Dedifferentiated amniotic fluid mesenchymal stem cell (primary cell): ENCODE data around the gene ATP9B.

ENCODE experiments used
- DNase-seq: peaks from one replicate; pipeline ENCODE4 v3.0.0-alpha.2; 2016; ENCODE audit errors: extremely low spot score

Gene ATP9B

DNA sequence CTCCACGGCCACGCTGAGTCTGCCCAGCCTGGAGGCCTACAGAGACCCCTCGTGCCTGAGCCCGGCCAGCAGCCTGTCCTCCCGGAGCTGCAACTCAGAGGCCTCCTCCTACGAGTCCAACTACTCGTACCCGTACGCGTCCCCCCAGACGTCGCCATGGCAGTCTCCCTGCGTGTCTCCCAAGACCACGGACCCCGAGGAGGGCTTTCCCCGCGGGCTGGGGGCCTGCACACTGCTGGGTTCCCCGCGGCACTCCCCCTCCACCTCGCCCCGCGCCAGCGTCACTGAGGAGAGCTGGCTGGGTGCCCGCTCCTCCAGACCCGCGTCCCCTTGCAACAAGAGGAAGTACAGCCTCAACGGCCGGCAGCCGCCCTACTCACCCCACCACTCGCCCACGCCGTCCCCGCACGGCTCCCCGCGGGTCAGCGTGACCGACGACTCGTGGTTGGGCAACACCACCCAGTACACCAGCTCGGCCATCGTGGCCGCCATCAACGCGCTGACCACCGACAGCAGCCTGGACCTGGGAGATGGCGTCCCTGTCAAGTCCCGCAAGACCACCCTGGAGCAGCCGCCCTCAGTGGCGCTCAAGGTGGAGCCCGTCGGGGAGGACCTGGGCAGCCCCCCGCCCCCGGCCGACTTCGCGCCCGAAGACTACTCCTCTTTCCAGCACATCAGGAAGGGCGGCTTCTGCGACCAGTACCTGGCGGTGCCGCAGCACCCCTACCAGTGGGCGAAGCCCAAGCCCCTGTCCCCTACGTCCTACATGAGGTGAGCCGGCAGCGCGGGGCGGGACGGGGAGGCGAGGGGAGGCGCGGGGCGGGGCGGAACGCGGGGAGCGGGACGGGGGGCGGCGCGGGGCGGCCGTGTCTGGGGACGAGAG is 341.8 kb downstream of the ATP9B start:
- no peak for DNase-seq

DNA sequence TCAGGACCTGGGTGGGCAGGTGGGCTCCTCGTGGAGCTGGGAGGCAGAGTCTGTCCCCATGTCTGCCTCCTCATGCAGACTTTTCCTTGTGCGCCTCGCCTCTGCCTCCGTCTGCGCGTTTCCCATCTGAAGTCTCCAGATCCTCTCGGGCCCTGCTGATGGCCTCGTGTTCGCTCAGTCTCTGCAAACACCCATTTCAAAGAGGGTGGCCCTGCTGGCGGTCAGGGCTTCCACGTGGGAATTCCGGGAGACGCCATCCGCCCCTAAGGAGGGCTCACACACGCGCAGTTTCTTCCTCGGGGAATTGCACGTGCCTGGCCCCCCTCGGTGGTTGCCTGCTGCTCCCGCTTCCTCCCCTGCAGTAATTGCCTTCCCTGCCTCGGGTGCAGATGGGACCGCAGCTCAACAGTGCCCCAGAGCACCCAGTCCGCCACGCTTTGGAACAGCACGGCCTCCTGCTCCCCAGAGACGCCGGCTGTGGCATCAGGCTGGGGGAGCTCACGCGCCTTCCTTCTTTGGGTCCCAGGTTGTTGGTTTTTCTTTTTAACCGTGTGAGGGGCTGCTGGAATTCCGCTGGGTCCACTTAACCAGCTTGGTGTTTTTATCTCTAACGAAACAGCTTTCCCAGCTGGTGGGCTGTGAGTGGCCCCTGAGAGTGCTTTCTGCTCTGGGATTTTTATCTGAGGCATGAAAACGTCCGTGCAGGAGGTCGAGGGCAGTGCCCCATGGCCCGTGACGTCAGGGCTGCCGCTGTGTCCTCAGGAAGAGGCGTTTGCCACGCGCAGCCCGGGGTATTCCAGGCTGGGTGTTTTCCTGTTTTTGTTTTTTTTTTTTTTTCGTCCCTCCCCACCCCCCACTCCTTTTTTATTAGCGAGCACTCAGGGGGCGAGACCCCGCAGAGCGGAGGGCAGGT is 342.7 kb downstream of the ATP9B start:
- no peak for DNase-seq

DNA sequence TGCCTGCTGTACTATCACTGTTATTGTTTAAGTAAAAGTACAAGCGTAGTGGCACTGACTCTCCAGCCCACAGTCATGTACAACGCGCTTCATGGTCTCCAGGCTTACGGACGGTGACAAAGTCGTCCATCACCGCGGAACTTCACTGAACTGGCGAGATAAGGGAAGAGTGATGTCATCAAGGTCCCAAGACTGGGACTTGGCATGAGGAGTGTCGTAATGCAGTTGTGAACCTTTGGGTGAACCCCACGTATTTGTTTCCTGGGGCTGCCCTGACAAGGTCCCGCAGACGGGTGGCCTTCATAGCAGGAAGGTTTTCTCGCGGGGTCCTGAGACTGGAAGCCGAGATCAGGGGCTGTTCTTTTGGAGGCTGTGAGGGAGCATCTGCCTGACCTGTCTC is 343.8 kb downstream of the ATP9B start:
- DNase-seq = no peak

DNA sequence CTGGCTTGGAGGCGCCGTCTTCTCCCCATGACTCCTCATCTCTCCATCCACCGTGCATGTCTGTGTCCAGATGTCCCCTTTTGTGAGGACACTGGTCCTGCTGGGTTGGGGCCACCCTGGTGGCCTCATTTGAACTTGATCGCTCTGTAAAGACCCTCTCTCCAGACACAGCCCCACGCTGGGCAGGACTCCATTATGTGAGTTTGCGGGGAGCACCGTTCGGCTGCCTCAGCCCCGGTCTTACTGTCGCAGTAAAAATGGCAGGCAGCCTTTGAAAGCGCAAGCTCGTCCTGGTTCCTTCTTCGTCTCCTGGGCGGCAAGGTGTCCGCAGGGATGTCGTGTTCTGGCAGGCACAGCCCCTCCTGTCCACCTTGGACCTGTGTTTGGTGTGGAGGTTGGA is 344.2 kb downstream of the ATP9B start:
- DNase-seq = no peak

DNA sequence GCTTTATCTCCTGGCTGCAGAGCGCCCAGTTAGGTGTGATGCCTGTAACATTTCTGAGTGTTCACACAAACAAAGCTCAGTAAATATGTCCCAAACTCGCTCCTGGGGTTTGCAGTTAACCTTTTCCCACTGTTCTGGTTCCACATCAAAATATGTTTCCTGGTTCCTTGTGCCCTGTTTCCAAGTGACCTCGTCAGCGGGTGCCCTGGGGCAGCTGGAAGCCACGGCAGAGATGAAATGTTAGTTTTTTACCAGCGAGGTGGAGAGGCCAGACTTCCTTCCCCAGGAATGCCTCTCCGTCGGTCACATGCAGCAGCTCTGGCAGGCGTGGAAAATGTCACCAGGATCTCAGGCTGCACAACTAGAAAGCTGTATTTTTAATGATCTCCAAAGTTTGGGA is 344.7 kb downstream of the ATP9B start:
- no peak for DNase-seq

DNA sequence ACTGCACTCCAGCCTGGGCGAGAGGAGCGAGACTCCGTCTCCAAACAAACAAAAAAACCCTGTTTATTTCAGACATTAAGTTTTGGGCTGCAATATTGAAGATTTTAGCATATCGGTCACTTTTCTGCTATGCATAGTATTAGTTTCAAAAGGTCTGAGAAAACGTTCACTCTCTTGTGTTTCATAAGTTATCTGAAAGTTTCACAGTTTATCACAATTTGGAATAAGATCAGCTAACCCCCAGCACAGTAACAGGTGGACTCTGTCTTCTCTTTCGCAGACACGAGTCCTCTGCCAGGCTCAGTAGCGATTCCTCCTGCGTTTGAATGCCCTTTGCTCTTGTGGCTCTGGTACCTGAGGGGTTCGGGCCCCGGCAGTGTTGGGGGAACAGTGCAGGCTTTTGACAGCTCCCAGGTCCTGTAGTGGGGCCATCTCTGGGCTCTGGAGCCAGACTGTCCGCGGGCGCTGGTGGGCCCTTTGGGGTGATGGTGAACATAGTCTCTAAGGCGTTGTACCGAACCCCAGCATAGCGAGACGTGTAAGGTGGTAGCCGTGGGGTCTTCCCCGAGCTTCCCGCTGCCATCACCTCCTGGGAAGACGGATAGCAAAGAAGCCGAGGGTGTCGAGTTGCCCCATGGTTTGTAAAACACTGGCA is 347.0 kb downstream of the ATP9B start:
- no peak for DNase-seq

DNA sequence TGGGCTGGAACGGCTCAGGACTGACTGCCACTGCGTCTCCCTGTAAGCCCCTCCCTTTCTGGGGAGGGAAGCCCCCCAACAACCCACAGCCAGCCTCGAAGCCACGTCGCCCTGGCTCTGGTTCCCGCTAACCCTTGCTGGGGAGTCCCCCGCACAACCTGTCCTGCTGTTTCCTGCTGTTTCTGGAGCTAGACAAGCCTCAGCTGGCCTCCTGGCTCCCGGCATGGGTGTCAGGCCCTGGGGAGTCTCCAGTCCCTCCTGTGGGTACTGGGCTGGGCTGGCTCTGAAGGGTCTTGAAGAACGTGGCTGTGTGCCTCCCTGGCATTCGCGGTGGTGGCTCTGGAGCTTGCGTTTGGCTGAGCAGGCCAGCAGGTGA is 347.5 kb downstream of the ATP9B start:
- no peak for DNase-seq

DNA sequence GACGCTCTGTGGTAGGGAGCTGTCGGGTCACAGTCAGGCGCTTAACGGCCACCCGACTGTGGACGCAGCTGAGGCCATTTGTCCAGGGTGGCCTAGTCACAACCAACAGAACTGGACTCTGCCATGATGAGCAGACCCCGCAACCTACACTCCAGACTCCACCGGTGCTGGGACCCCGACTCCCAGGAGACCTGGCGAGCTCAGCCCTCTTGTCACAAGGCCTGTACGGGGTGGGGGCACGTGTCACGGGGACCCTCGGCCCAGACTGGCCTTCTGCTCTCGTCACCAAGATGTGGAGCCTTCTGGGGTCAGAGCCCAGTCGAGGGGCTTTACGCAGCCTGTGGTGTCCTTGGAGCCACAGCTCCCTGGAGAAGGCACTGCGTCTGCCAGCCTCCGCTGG is 349.0 kb downstream of the ATP9B start:
- no peak for DNase-seq

DNA sequence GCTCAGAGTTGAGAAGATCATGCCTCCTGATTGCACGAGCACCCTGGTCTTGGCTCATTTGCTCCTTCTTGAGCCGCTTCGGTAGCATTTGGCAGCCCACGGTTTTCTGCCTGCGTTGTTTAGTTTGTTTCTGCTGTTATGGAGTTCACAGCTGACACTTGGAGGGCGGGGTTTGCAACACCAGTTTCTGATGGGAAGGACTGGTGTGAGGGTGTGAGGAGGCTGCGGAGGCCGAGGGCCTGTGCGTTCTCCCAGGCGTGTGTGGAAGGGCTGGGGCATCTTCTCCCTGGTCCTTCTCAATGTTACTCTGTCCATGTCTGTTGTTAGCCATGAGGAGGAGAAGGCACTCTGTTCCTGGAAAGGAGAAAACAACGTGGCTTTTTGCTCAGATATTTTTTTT is 349.4 kb downstream of the ATP9B start:
- no peak for DNase-seq

DNA sequence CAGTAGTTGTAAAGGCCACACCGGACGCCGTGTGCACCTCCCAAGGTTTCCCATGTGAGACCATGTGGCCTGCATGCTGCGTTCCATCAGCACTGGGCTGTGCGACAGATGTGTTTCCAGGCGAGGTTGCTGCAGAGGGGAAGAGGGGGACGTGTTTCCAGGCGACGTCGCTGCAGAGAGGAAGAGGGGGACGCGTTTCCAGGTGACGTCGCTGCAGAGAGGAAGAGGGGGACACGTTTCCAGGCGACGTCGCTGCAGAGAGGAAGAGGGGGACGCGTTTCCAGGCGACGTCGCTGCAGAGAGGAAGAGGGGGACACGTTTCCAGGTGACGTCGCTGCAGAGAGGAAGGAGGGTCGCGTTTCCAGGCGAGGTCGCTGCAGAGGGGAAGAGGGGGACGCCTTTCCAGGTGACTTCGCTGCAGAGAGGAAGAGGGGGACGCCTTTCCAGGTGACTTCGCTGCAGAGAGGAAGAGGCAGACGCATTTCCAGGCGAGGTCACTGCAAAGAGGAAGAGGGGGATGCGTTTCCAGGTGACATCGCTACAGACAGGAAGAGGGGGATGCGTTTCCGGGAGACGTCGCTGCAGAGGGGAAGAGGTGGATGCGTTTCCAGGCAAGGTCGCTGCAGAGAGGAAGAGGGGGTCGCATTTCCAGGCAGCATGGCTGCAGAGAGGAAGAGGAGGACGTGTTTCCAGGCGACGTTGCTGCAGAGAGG is 351.0 kb downstream of the ATP9B start:
- DNase-seq = no peak

DNA sequence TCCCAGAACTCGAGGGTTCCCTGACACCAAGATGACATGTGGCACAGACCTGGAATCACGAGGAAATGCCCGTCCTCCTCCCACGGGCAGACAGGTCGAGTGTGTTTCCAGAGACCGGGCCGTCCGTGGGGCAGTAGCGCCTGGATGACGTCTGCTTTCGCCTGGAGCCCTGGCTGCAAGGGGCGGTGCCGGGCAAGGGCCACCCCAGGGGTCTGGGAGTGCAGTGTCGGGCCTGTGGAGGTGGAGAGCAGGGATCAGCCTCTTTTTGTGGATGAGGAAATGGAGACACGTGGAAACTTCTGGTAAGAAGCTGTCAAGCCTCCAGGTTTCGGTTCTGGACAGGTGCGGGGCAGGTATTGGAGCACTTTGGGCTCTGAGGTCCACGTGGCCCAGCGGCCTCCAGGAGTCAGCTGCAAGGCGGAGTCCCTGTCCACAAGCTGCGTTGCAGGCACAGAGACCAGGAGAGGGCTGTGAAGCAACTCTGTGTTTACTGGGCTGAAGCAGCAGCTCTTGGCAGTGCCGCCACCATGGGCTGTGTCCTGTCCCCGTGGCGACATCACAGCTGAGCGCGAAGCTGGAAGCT is 352.2 kb downstream of the ATP9B start:
- no peak for DNase-seq

DNA sequence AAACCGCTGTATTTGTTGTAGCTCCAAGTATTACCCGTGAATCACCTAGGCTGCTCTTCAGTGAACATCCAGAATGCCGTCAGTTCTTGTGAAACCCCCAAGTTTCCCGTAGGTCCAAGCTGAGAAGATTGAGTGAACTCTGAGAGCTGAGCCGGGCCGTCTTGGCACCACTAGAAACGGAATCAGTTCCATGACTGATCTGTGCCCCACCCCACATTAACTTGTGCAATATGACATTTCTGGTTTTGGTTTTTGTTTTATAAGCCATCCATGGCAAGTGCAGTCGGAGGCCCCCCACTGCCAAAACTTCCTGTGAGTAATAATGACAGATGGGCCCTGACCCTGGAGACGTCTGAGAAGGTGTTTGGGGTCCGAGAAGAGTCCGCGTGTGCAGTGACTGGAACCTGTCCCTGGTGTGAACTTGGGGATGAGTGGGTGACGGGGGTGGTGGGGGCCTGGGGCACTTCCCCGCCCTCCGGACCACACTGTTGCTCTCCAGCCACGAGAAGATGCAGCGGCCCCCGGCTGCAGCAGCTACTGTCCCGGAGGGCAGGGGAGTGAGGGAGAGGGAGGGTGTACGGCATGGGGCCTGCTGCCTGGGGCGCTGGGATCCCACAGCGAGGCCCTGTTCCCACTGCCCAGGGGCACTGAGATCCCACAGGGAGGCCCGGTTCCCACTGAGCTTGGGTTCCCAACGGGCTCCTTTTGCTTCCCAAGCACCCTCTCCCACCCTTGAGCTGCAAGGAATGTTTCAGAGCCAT is 353.0 kb downstream of the ATP9B start:
- no peak for DNase-seq

DNA sequence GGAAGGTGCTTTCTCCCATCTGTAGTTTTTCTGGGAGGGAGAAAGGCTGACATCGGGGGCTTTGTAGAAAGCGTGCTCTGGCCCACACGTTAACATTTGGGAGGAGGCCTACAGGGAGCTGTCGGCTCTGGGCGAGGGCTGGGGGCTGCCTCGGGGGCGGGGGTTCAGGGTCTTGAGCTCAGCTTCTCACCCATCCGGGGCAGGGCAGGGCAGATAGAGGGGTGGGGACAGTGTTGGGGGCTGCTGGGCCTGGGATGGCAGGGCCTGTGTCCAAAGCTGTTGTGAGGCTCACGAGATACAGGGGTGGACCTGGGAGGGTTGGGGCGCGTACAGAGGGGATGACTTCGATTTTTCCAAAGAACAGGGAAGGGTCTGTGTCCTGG is 353.6 kb downstream of the ATP9B start:
- no peak for DNase-seq

DNA sequence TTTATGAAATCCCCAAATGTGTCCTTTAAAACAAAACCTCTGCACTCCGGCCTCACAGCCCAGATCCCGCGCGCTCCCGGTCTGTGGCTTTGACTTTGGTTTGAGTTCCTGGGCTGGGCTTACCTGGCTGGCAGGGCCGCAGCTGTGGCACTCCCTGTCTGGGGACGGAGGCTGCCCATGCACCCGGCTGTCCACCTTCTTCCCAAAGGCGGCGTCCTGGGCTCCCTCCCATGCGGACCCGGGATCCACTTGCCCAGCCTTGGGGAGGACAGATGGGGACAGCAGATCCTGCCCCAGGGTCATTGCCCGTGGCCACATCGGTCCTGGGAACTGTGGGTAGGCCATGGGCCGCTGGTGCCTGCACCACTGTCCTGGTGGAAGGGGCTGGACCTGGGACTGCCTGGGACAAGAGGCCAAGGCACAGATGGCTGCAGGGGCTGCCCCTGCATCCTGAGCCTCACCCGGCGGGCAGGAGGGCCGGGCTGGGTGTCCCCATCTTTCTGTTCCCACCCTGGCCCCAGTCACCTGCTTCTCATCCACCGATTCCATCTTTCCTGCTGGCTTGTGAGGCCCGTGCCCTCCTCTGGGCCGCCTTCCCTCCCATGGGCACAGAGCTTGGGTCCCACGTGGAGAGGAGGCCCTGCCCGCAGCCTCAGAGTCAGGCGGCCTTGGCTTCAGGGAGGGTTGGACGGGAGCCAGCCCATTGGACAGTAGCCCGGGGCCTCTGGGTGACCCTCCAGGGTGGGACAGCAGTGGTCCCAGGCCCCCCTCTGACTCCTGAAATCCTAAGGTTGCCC is 354.2 kb downstream of the ATP9B start:
- no peak for DNase-seq

DNA sequence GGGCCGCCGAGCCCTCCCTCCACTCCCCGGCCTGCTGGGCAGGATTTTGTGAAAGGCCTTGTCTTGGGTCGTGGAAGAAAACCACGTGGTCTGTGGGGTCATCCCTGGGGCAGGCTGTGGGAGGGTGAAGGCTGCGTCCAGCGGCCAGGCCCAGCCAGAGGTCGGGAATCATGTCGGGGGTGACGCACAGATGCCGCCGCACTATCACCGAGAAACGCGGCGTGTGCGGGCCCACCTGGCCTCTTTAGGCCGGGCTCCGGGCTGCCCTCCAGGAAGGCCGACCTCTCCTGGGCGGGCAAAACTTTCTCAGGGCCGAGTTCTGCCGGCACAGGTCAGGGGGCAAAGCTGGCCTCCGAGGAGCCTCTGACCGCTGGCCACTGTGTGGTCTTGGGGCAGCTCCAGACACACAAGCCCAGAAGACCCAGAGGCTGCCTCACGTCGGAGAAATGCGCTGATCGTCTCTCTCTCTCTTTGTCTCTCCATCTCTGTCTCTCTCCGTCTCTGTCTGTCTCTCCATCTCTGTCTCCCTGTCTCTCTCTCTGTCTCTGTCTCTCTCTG is 354.9 kb downstream of the ATP9B start:
- no peak for DNase-seq

DNA sequence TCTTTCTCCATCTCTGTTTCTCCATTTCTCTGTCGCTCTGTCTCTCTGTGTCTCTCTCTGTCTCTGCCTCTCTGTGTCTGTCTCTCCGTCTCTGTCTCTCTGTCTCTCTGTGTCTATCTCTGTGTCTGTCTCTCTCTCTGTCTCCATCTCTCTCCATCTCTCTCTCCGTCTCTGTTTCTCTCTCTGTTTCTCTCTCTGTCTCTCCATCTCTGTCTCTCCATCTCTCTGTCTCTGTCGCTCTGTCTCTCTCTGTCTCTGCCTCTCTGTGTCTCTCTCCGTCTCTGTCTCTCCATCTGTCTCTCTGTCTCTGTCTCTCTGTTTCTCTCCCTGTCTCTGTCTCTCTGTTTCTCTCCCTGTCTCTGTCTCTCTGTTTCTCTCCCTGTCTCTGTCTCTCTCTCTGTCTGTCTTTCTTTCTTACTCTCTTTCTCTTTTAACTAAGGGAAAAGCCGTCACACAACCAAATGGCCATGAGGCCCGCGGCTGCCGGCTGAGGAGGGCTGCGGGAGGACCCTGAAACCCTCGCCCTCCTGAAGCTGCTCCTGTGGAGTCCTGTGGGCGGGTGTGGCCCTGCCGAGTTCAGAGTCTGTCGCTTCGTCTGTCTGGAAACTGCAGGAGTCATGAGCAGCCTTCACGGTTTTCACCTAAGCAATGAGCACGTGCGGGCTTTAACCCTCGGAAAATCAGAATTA is 355.8 kb downstream of the ATP9B start:
- DNase-seq = no peak

DNA sequence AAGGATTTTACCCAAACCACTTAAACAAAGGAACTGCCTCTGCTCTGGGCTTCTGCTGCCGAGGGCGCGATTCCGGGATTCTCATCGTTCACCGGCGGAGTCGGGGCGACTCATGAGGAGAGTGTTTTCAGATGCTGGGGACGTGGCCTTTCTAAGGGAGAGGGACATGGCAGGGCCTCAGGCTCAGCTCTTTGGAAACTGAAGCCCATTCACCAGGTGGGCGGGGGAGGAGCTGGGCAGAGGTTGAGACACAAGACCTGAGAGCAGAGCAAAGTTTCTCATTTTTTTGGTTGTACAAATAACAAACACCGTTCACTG is 356.3 kb downstream of the ATP9B start:
- DNase-seq = no peak

DNA sequence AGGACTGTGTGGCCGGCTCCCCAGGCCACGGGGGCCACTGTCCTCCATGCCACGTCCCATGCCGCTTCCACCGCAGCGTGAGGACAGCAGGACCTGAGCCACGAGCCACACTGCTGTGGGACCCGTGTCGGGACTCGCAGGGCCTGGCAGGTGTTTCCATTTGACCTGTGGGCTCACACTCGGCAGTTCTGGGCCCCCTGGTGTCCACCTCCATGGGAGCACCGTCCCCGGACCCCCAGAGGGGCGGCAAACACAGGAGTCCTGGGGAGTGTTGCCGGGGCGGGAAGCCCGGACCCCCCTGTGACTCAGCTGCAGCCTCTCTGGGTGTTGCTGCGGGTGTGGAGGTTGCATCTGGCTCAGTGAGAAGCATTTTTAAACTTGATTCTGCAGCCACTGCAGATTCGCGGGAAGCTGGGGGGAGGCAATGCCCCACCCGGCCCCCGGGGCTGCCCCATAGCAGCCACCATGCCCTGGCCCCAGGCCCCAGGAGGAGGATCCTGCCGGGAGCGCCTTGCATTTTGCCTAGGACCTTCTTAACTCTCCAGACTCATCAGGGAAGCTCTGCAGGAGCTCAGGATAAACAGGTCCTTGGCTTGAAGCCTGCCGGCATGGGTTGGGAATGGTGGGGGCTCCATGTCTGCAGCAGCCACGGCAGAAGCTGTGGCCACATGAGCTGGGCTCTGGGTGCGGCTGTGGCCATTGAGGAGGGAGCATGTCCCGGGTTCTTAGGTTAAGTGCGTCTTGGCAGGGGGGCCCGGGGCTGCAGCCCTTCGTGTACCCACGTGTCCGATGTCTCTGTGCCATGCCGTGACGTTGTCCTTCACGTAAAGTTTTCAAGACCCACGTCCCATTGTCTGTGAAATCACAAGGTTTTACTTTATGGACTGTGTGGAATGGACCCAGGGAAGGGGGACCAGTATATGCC is 357.4 kb downstream of the ATP9B start:
- no peak for DNase-seq
